ENCODE results near the gene RPS4Y2.
A peak's percentile ranks its signal among the peaks of the same experiment; 100 is the strongest.

The RPS4Y2 gene

GRCh38 chrY:20787076-20787475 lies 31.2 kb downstream of the RPS4Y2 start:
- H3K4me1 Mint-ChIP-seq (ENCODE audit: low read depth): peaks cover 44% of the 10 kb centered on the region
- no peaks in the 10 kb centered on the region for H3K9me3 Mint-ChIP-seq
- H3K27ac Mint-ChIP-seq: peak overlapping the region; percentile 45

GRCh38 chrY:20798351-20799049 lies 42.6 kb downstream of the RPS4Y2 start:
- Mint-ChIP-seq H3K36me3 (ENCODE audit: low read depth) (no peaks in the 10 kb centered on the region), H3K27me3 (no peaks in the 10 kb centered on the region), H3K9me3 (no peaks in the 10 kb centered on the region), H3K4me3 (peak overlapping the region; percentile 60), H3K27ac (peak overlapping the region; percentile 72), H3K4me1 (ENCODE audit: low read depth) (peaks cover 23% of the 10 kb centered on the region)

More at GRCh38 chrY:20787076-20787475, 31.2 kb downstream of the RPS4Y2 start:
- H3K4me3 Mint-ChIP-seq: no peak overlapping the region
- H3K36me3 Mint-ChIP-seq (ENCODE audit: low read depth): no peaks in the 10 kb centered on the region
- H3K27me3 Mint-ChIP-seq: no peaks in the 10 kb centered on the region

- no peaks in the 10 kb centered on the region for H3K27me3 Mint-ChIP-seq
- no peaks in the 10 kb centered on the region for H3K9me3 Mint-ChIP-seq
- H3K4me3 Mint-ChIP-seq: no peak overlapping the region
- H3K27ac Mint-ChIP-seq: no peak overlapping the region
- H3K4me1 Mint-ChIP-seq (ENCODE audit: low read depth): peaks cover 22% of the 10 kb centered on the region
- no peaks in the 10 kb centered on the region for H3K36me3 Mint-ChIP-seq (ENCODE audit: low read depth)
Observed at GRCh38 chrY:20802659-20803058, 46.8 kb downstream of the RPS4Y2 start.

GRCh38 chrY:20806243-20806642 lies 50.3 kb downstream of the RPS4Y2 start:
- no peak overlapping the region for H3K27ac Mint-ChIP-seq
- peaks cover 6% of the 10 kb centered on the region for H3K4me1 Mint-ChIP-seq (ENCODE audit: low read depth)
- H3K36me3 Mint-ChIP-seq (ENCODE audit: low read depth): no peaks in the 10 kb centered on the region
- no peak overlapping the region for H3K4me3 Mint-ChIP-seq
- no peaks in the 10 kb centered on the region for H3K27me3 Mint-ChIP-seq
- no peaks in the 10 kb centered on the region for H3K9me3 Mint-ChIP-seq

GRCh38 chrY:20813459-20813858 lies 57.6 kb downstream of the RPS4Y2 start:
- no peaks in the 10 kb centered on the region for H3K27me3 Mint-ChIP-seq
- H3K27ac Mint-ChIP-seq: peak overlapping the region; percentile 46

GRCh38 chrY:20814794-20815193 lies 58.9 kb downstream of the RPS4Y2 start:
- Mint-ChIP-seq H3K36me3 (ENCODE audit: low read depth) (no peaks in the 10 kb centered on the region), H3K27me3 (no peaks in the 10 kb centered on the region), H3K9me3 (no peaks in the 10 kb centered on the region), H3K27ac (no peak overlapping the region), H3K4me3 (no peak overlapping the region), H3K4me1 (ENCODE audit: low read depth) (peaks cover 13% of the 10 kb centered on the region)

More at GRCh38 chrY:20813459-20813858, 57.6 kb downstream of the RPS4Y2 start:
- Mint-ChIP-seq H3K4me3 (no peak overlapping the region), H3K4me1 (ENCODE audit: low read depth) (peaks cover 13% of the 10 kb centered on the region), H3K9me3 (no peaks in the 10 kb centered on the region), H3K36me3 (ENCODE audit: low read depth) (no peaks in the 10 kb centered on the region)

GRCh38 chrY:20817067-20817466 lies 61.2 kb downstream of the RPS4Y2 start:
- no peak overlapping the region for H3K27ac Mint-ChIP-seq
- H3K27me3 Mint-ChIP-seq: no peaks in the 10 kb centered on the region
- H3K36me3 Mint-ChIP-seq (ENCODE audit: low read depth): no peaks in the 10 kb centered on the region
- H3K9me3 Mint-ChIP-seq: no peaks in the 10 kb centered on the region
- peaks cover 13% of the 10 kb centered on the region for H3K4me1 Mint-ChIP-seq (ENCODE audit: low read depth)
- H3K4me3 Mint-ChIP-seq: no peak overlapping the region

All from stimulated activated naive CD8-positive, alpha-beta T cell treated with anti-CD3 and anti-CD28 coated beads, Interleukin-15, Interleukin-2, amounts not matched to agents 100 ng/mL and 50 ng/mL, for 24 hours (primary cell).